ENCODE results near the gene RBM20. TPM values are rescaled to one million over a fixed set of nuclear protein-coding genes. Genes with fewer than 3 reads are reported as not detected.

Gene RBM20
- total and polyA plus RNA-seq, 12 donors: 0.07 to 2.3 (median 0.28) TPM; not detected in 2

DNA sequence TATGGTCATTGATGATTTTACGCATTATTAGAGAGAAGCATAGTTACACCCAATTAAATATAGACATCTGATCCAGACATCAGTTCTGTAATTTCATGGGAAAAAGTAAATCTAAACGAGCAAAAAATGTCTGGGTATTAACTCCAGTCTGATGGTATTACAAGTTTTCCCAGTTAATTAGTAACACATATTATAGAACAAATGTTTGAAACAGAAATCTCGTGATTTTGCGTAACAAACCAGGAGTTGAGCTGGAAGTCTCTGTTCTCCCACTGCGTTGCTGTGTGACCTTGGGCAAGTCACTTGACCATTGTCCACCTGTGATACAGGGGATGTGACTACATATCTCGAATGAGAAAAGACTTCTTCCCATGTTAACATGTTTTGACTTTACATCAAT is 43.3 kb downstream of the RBM20 start:
- peaks cover 0 to 6% (median 0%) of the 10 kb centered on the region in 3 donors for H3K9me3 ChIP-seq (replicated peaks in 1 of 3)
- intact Hi-C loops (cut with DNase I): no loop called here
- no peak for TF ChIP-seq CTCF (IDR thresholded peaks at IDR 0.05)
- TF ChIP-seq POLR2A (IDR thresholded peaks at IDR 0.05): no peak
- 81 to 88% (median 83%) methylated on average over 6 of the region's 6 CpGs for WGBS, 4 donors
- H3K4me1 ChIP-seq (replicated peaks in 1 of 2): no peaks in the 10 kb centered on the region
- no peak overlapping the region for H3K27ac ChIP-seq
- peaks cover 11% of the 10 kb centered on the region for H3K27me3 ChIP-seq
- no peak for DNase-seq
- no peaks in the 10 kb centered on the region for H3K36me3 ChIP-seq (replicated peaks in 1 of 2)
- no peak overlapping the region for H3K4me3 ChIP-seq

DNA sequence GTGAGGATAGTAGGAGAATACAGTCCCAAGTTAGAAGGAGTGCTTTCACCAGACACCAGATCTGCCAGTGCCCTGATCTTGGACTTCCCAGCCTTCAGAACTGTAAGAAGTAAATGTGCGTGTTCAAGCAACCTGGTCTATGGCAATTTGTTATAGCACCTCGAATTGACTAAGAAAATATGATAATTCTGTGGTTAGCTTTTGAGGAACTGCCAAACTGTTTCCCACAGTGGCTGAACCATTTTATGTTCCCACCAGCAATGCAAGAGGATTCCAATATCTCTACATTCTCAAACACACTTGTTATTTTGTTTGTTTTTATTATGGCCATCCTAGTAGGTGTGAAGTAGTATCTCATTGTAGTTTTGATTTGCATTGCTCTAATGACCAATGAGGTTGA is 47.0 kb downstream of the RBM20 start:
- no peaks in the 10 kb centered on the region for H3K4me1 ChIP-seq (replicated peaks in 1 of 2)
- H3K9me3 ChIP-seq (replicated peaks in 1 of 3): peaks cover 0 to 8% (median 0%) of the 10 kb centered on the region in 3 donors
- no peak for DNase-seq
- intact Hi-C loops (cut with DNase I): no loop called here
- peaks cover 3% of the 10 kb centered on the region for H3K27me3 ChIP-seq
- H3K27ac ChIP-seq: no peak overlapping the region
- WGBS, 4 donors: 75 to 88% (median 83%) methylated on average over 2 of the region's 2 CpGs
- no peak for TF ChIP-seq POLR2A (IDR thresholded peaks at IDR 0.05)
- no peak for TF ChIP-seq CTCF (IDR thresholded peaks at IDR 0.05)
- no peak overlapping the region for H3K4me3 ChIP-seq
- H3K36me3 ChIP-seq (replicated peaks in 1 of 2): no peaks in the 10 kb centered on the region

DNA sequence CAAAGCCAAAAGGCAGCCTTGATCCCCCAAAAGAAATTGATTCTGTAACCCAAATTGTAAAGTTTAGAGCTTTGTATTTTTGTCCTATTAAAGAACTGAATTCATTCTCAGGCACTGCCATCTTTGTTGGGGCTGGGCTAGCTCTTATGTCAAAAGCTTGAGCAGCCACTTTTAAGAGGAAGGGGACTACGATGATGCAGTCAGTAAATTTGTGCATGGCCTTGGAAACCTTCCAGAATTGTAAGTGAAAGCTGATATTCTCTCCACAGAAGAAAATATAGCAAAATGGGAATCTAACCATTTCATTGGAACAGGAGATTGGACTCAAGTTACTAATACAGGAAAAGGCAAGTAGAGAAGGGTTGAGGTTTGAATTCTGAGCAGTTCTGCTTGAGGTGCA is 50.1 kb downstream of the RBM20 start:
- H3K9me3 ChIP-seq (replicated peaks in 1 of 3): peaks cover 0 to 8% (median 0%) of the 10 kb centered on the region in 3 donors
- 32 to 53% (median 48%) methylated on average over 1 of the region's 1 CpG for WGBS, 4 donors
- H3K4me1 ChIP-seq (replicated peaks in 1 of 2): no peaks in the 10 kb centered on the region
- H3K27ac ChIP-seq: no peak overlapping the region
- intact Hi-C loops (cut with DNase I): no loop called here
- H3K4me3 ChIP-seq: no peak overlapping the region
- no peaks in the 10 kb centered on the region for H3K27me3 ChIP-seq
- no peak for DNase-seq
- TF ChIP-seq CTCF (IDR thresholded peaks at IDR 0.05) (no peak), POLR2A (IDR thresholded peaks at IDR 0.05) (no peak)
- H3K36me3 ChIP-seq (replicated peaks in 1 of 2): no peaks in the 10 kb centered on the region

DNA sequence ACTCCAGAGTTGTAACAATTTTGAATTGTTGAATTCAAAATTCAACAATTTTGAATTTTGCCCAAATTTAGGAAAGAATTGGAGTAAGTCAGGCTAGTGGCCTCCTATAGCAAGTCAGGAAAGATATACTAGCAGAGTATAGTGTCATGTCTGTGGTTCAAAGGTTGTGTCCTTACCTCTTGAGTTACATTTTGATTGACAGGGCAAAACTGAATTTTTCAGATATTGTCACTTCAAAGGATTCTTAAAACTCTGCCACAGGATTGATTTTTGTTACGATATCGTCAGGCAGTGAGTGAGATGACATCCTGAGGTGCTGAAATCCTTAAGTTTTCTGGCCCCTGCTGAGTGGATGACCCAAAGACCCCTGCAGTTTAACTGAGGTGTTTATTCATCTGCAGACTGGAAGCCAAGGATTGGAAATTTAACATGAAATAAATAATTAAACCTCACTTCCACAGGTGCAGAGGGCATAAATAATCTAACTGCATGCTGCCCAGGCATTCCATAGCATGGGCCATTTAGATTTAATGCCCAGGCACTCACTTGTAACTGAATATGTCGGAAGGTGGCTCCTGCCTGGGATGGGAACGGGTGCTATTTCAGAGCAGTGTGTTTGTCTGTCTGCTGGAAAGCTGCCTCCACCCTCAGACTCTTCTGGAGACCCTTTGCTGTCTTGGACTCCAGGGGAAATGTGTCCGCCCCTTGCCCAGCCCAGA is 50.8 kb downstream of the RBM20 start:
- DNase-seq: no peak
- H3K4me3 ChIP-seq: no peak overlapping the region
- peaks cover 0 to 8% (median 0%) of the 10 kb centered on the region in 3 donors for H3K9me3 ChIP-seq (replicated peaks in 1 of 3)
- TF ChIP-seq CTCF (IDR thresholded peaks at IDR 0.05): no peak
- TF ChIP-seq POLR2A (IDR thresholded peaks at IDR 0.05): no peak
- no peaks in the 10 kb centered on the region for H3K4me1 ChIP-seq (replicated peaks in 1 of 2)
- no peak overlapping the region for H3K27ac ChIP-seq
- intact Hi-C loops (cut with DNase I): no loop called here
- no peaks in the 10 kb centered on the region for H3K36me3 ChIP-seq (replicated peaks in 1 of 2)
- no peaks in the 10 kb centered on the region for H3K27me3 ChIP-seq
- 72 to 81% (median 77%) methylated on average over 5 of the region's 5 CpGs for WGBS, 4 donors

All from adrenal gland (tissue), 12 donors.